DMS114 treated with DMSO at 0.1 percent for 48 hours (cell line): ENCODE measurements around the gene PPP1R13B.
"Not testable (repeated sequence)": the region's sequence is repeated elsewhere in the genome, so short reads cannot be mapped to it uniquely, and the experiment has no call there.

Source experiments
- DNase-seq: peaks from one replicate; lab custom pipeline; 2025; ENCODE audit not compliant: unreplicated experiment; lab: John Stamatoyannopoulos, UW

PPP1R13B gene

DNA sequence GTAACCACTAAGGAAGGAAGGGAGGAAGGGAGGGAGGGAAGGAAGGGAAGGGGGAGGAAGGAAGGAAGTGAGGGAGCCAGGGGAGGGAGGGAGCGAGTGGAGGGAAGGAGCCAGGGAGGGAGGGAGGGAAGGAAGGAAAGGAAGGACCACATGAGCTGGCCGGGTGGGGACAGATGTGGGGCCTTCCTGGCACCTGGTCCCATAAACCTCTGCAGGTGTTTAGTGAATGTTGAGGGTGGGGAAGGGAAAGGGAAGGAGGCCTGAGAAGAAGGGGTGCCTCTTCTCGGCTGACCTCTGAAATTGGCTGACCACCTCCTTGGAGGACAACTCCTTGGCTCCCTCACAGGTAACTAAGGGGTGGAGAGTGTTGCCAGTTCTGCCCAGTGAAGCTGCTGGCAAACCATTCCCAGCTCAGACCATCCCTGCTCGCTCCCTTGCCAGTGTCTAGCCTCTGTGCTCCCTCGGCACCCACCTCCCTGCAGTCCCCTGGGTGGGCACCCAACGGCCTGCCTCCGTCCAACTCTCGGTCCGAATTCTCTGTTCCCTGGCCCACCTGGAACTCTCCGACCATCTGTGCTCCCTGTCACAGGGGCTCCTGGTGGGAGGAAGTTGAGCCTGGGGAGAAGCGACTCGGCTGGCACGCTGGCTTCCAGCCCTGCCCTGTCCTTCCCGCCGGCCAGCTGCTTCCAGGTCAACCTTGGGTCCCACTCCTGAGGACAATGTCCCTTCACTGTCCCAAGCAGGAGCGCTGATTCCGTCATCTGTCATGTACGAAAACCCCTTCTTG, 12.2 kb upstream of the PPP1R13B start:
- no peak for DNase-seq

GRCh38 chr14:103858063-103858781, 10.8 kb upstream of the PPP1R13B start:
- no peak for DNase-seq

GRCh38 chr14:103857256-103857655, 9.9 kb upstream of the PPP1R13B start:
- DNase-seq = no peak

DNA sequence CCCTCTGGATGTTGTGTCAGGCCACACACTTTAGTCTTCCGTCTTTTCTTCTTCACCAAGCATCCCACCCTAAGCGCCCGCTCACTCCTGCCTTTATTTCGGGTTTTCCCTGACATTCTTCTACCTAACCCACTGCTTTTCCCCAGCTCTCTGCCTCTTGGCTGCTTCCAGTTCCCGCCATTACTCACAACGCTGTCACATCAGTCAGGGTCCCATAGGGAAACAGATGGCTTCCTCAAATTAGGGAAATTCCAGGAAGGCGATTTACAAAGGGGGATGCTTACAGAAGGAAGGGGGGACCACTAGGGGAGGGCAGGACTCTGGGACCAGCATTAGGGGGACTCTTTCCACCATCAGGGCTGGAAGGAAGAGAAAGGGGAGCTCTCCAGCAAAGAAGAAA, 9.2 kb upstream of the PPP1R13B start:
- DNase-seq = no peak

DNA sequence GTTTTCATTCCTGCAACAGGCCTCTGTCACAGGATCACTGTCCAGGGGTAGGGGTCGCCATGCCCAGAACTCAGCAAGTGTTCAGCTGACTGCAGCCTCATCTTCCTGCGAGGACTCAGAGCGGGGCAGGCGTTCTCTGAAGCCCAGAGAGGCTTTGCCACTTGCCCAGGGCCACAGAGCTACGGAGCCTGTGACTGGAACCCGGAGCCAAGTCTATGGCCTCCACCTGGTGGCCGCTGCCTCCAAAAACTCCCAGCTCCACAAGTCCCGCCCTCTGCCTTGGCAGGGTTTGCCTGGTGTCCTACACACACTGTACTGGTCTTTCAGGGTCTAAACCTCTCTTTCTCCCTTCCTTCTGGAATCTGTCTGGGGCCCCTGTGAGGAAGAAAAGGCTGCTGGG, 8.7 kb upstream of the PPP1R13B start:
- DNase-seq = no peak

DNA sequence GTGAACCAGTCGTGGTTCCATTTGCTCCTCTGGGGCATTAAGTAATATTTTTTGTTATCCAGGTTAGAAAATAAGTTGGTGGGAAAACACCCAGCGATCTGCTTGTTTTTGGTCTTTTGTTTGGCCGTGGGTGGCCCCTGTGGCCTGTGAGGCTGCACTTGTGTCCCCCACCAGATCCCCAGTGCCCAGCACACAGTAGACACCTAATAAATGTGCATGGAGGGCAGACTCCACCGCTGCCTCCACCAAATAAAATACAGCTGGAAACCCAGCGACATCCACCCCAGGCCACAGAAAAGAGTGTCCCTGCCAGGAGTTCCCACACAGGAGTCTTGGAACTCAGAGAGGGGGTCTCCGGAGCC, 8.3 kb upstream of the PPP1R13B start:
- no peak for DNase-seq

DNA sequence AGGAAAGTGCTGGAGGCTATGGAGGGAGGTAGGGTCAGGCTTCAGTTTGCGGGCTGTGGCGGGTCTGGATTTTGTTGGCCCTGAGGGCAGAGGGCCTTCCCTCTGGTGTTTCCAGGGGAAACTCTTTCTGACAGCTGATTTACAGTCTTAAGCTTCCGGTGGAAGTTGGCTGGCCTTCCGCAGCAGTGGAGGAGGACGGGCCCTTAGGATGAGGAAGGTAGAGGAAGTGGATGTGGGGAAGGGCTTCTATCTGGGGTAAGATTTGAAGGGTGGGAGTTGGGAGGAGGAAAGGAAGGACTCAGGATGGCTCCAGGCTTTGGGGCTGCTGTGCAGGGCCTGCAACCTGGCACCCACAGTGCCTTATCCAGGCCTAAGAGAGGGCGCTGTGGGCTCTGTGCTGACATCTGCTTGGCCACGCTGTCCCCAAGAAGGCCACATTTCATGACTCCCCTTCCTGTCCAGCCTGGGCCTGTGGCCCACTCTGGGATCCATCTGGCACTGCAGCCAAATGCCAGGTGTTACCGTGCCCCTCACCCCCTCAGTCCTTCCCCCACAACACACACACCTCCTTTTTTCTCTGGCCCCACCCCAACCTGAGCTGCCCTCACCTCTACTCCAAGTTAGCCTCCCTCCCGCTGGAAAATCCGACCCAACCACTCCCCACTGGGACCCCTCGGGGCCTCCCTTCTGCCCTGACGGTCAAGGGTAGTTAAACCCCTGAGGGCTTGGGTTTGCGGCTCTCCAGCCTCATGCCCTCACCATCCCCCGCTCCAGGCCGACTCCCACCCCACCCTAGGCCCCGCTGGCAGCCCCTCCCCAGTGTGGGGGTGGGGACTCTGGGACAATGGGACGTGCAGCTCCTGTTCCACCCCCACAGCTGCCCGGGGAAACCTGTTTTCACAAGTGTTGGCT, 7.7 kb upstream of the PPP1R13B start:
- DNase-seq = no peak

DNA sequence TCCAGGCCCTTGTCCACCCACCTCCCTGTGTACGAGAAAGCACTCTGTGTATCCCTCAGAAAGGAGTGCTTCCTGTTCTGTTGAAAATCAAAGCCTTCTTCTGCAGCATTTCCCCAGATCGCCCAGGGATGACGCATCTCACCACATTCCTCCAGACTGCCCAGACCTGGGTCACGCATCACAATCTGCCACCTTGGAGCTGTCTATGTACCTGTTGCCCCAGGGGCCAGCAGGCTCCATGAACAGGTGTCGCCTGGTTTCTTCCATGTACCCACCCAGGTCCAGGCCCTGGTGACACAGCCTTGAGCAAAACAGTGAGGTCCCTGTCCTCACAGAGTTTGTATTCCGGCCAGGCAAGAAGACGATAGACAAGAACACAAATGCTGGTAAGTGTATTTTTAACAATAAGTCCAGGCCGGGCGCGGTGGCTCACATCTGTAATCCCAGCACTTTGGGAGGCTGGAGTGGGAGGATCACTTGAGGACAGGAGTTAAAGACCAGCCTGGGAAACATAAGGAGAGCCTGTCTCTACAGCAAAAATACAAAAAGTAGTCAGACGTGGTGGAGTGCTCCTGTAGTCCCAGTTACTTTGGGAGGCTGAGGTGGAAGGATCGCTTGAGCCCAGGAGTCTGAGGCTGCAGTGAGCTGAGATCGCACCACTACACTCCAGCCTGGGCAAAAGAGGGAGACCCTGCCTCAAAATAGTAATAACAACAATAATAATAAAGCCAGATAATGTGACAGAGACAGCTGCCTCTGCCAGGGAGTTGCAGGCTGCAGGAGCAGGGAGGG, 6.8 kb upstream of the PPP1R13B start:
- no peak for DNase-seq

- DNase-seq = no peak
Measured at GRCh38 chr14:103849151-103849886, 1.9 kb upstream of the PPP1R13B start.

GRCh38 chr14:103848175-103849077, 1.1 kb upstream of the PPP1R13B start:
- no peak for DNase-seq

- no peak for DNase-seq
Measured at GRCh38 chr14:103846543-103847450, 578 bp downstream of the PPP1R13B start.

GRCh38 chr14:103846097-103846496, 1.3 kb downstream of the PPP1R13B start:
- no peak for DNase-seq

GRCh38 chr14:103845327-103845726, 2.0 kb downstream of the PPP1R13B start:
- DNase-seq = no peak

DNA sequence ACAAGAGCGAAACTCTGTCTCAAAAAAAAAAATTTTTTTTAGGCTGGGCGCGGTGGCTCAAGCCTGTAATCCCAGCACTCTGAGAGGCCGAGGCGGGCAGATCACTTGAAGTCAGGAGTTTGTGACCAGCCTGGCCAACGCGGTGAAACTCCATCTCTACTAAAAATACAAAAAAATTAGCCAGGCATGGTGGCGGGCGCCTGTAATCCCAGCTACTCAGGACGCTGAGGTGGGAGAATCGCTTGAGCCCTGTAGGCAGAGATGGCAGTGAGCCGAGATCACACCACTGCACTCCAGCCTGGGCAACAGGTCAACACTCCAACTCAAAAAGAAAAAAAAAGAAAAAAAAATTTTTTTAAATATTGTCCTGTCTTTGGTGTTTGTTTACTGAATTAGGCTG, 6.1 kb downstream of the PPP1R13B start:
- DNase-seq = not testable (repeated sequence)

- DNase-seq = no peak
Measured at GRCh38 chr14:103840014-103840413, 7.4 kb downstream of the PPP1R13B start.

GRCh38 chr14:103839579-103839978, 7.8 kb downstream of the PPP1R13B start:
- no peak for DNase-seq

DNA sequence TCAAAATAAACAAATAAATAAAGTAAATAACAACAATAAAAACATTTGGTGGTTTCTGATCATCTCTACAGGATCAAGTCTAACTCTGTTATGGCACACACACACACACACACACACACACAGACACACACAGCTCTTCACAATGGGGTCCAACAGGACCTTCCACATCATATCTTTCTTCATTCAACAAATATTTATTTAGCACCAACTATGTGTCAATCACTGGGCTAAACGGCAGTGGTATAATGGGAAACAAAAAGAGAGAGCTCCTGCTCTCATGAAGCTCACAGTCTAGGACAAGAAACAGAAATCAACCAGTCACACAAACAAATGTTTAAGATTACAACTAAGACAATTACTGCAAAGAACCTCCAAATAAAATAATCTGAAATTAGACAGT, 9.3 kb downstream of the PPP1R13B start:
- DNase-seq = no peak
